ENCODE measurements around the gene AKAP8L. TPM values are rescaled to one million over a fixed set of nuclear protein-coding genes. Genes with fewer than 3 reads are reported as not detected.
"Not testable (repeated sequence)": the region's sequence is repeated elsewhere in the genome, so short reads cannot be mapped to it uniquely, and the experiment has no call there.

AKAP8L gene
- total RNA-seq, 1 experiment from 2014 or later, result 231 TPM

- H3K4me1 Mint-ChIP-seq; H3K4me3 Mint-ChIP-seq; H3K27me3 Mint-ChIP-seq (ENCODE audit: low read depth); H3K27ac Mint-ChIP-seq; H3K9me3 Mint-ChIP-seq; DNase-seq (ENCODE audit: low spot score); ATAC-seq; CTCF ChIA-PET: not testable (repeated sequence)
- H3K36me3 Mint-ChIP-seq, result peaks cover 24% of the 10 kb centered on the region
- POLR2A ChIA-PET, result interaction anchor here (0.6 kb wide), 1 partner anchor 14 kb away, joined by 3 read pairs; no protein-coding TSS in a partner anchor
- 0 out of 2 replicates have a peak, but pooled peaks have one; percentile 34 for TF ChIP-seq GABPB1 (CRISPR knock-in tag; IDR thresholded peaks at IDR 0.05)
Observed at GRCh38 chr19:15411351-15411750, 7.4 kb downstream of the AKAP8L start.

- no peaks in the 10 kb centered on the region for H3K9me3 Mint-ChIP-seq
- H3K4me1 Mint-ChIP-seq, result peaks cover 3% of the 10 kb centered on the region; the same call in 1 of the 2 replicates
- ChIA-PET POLR2A (no interaction called here), CTCF (interaction anchor here (0.6 to 1.1 kb wide), 2 partner anchors 14 to 168 kb away, joined by 3 read pairs; partner anchors contain the start of gene AKAP8L)
- no peak for DNase-seq (ENCODE audit: low spot score)
- no peak for ATAC-seq
- no peak for TF ChIP-seq CREM (CRISPR knock-in tag; IDR thresholded peaks at IDR 0.05)
- no peak for TF ChIP-seq GRHL2 (CRISPR knock-in tag; IDR thresholded peaks at IDR 0.05; ENCODE audit: insufficient replicate concordance, severe bottlenecking)
- no peak for TF ChIP-seq ESRRA (CRISPR knock-in tag; IDR thresholded peaks at IDR 0.05; ENCODE audit: borderline replicate concordance)
- TF ChIP-seq ZBTB43 (CRISPR knock-in tag; IDR thresholded peaks at IDR 0.05), result no peak
- TF ChIP-seq CBFB (CRISPR knock-in tag; IDR thresholded peaks at IDR 0.05; ENCODE audit: low read depth), result no peak
- no peak for TF ChIP-seq ZNF425 (CRISPR knock-in tag; conservative IDR thresholded peaks at IDR 0.05)
- no peak for TF ChIP-seq FOXP4 (CRISPR knock-in tag; IDR thresholded peaks at IDR 0.05)
- TF ChIP-seq FOXJ3 (CRISPR knock-in tag; IDR thresholded peaks at IDR 0.05; ENCODE audit: borderline replicate concordance), result no peak
- no peak for TF ChIP-seq E2F1 (CRISPR knock-in tag; IDR thresholded peaks at IDR 0.05)
- TF ChIP-seq ATF1 (CRISPR knock-in tag; IDR thresholded peaks at IDR 0.05), result no peak
- TF ChIP-seq ZNF396 (CRISPR knock-in tag; IDR thresholded peaks at IDR 0.05; ENCODE audit: borderline replicate concordance), result no peak
- TF ChIP-seq EMX1 (CRISPR knock-in tag; IDR thresholded peaks at IDR 0.05), result no peak
- TF ChIP-seq SMAD4 (CRISPR knock-in tag; IDR thresholded peaks at IDR 0.05), result no peak
- TF ChIP-seq IRF2 (CRISPR knock-in tag; IDR thresholded peaks at IDR 0.05; ENCODE audit: borderline replicate concordance, low read depth), result no peak
- no peak for TF ChIP-seq FOXK1 (CRISPR knock-in tag; IDR thresholded peaks at IDR 0.05)
- no peak for TF ChIP-seq ZSCAN18 (CRISPR knock-in tag; IDR thresholded peaks at IDR 0.05)
- no peak for TF ChIP-seq PRRX2 (CRISPR knock-in tag; IDR thresholded peaks at IDR 0.05)
- TF ChIP-seq CTCF (IDR thresholded peaks at IDR 0.05), result no peak
- no peaks in the 10 kb centered on the region for H3K27me3 Mint-ChIP-seq (ENCODE audit: low read depth)
- no peak overlapping the region for H3K4me3 Mint-ChIP-seq
- peaks cover 37% of the 10 kb centered on the region for H3K36me3 Mint-ChIP-seq
- H3K27ac Mint-ChIP-seq, result peak overlapping the region; percentile 80
Observed at GRCh38 chr19:15404780-15405211, 14.0 kb downstream of the AKAP8L start.
